Stimulated activated CD4-positive, alpha-beta T cell treated with anti-CD3 and anti-CD28 coated beads, Interleukin-12 subunit alpha, Interleukin-12 subunit beta, amount 100 ng/mL, for 48 hours (primary cell): ENCODE measurements around the gene WTAP.
A peak's percentile ranks its signal among the peaks of the same experiment; 100 is the strongest.
"Not testable (repeated sequence)": the region's sequence is repeated elsewhere in the genome, so short reads cannot be mapped to it uniquely, and the experiment has no call there.

ENCODE experiments used
- DNase-seq, 3 donors: peaks; one replicate each; pipeline ENCODE4 v3.0.0-alpha.2; 2020; ENCODE audit warnings: low read depth in 2 of 3, low spot score in 1 of 3

WTAP gene

DNA sequence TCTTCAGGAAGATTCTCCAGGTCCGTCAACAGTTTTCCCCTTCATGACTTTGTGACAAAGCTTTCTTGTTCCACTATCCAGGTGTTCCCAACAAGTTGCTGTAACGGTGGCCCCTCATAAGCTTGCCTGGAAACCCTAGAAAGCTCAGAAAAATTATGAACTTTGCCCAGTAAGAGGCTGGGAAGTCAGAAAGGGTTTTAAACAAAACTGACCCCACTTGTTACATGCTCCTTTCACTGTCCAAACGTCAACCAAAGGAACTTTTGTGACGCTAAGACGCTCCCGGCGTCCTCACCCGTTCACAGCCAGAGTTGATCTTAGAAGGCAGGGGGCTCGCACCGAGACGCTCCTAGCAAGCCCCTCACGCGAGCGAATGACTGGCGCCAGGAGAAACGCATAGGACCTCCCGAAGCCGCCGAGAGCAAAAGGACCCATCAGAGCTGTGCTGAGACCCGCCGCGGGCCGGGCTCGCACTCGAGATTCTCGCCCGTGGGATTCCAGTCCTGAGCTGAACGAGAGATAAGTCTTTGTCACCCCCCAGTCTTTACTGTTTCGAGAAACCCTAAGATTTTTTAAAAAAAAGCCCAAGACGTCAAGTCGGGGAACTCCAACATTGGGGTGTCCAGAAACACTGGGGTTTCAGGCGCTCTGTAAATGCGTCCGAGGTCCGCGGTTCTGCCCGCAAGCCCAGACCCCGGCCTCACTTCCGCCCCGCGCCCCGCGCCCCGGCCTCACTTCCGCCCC is 34.0 kb downstream of the WTAP start:
- peak in 2 of 3 donors; percentile 15 to 60 for DNase-seq

GRCh38 chr6:159761873-159762680 is 34.8 kb downstream of the WTAP start, which contains the start of gene ACAT2:
Gene ACAT2 (plus strand): TSS chr6:159762045. CDS start chr6:159762088, 43 bp downstream.
- DNase-seq, result peak; percentile 84 to 92 (median 90)

DNA sequence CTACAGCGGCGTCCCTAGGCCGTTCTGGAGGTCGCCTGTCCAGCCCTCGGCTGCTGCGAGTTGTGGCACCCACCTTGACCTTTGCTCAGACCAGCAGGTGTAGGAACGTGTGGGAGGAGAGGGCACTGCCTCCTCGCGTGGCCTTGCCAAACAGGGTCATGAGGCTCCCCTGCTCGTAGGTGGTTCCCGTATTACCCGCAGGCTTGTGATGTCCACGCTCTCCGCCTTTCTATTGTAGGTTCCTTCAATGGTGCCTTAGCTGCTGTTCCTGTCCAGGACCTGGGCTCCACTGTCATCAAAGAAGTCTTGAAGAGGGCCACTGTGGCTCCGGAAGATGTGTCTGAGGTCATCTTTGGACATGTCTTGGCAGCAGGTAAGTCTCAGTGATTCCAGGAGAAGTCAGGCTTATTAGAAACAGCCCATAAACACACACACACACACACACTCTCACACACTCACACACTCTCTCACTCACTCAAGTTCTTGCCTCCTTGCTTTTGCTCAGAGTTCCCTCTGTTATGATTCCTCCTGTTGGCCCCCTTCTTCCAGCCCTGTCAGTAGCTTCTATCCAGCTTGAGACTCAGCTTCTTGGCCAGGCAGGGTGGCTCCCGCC is 35.5 kb downstream of the WTAP start:
- no peak for DNase-seq

GRCh38 chr6:159766906-159767305 is 39.6 kb downstream of the WTAP start:
- DNase-seq, result no peak

DNA sequence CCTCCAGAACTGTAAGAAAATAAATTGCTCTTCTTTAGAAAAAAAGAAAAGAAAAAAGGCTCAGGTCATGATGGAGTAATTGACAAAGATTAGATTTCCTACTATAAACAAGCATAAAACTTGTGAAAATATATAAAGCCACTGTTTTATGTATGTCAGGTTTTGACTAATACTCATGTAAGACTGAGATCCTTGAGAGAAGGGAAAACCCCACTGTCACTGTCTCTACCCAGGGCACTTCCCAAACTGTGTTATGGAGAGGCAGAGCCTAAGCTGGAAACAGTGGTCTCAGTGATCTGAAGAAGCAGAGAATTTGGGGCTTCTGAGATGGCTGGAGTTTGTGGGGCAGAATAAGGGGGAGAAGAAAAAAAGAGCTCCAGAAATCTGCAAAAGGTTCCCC is 42.2 kb downstream of the WTAP start:
- DNase-seq, result no peak

GRCh38 chr6:159772196-159772595 is 44.9 kb downstream of the WTAP start:
- DNase-seq, result no peak

GRCh38 chr6:159777240-159777904 is 50.1 kb downstream of the WTAP start:
- DNase-seq, result no peak

GRCh38 chr6:159778131-159778530 is 50.8 kb downstream of the WTAP start:
- no peak for DNase-seq

DNA sequence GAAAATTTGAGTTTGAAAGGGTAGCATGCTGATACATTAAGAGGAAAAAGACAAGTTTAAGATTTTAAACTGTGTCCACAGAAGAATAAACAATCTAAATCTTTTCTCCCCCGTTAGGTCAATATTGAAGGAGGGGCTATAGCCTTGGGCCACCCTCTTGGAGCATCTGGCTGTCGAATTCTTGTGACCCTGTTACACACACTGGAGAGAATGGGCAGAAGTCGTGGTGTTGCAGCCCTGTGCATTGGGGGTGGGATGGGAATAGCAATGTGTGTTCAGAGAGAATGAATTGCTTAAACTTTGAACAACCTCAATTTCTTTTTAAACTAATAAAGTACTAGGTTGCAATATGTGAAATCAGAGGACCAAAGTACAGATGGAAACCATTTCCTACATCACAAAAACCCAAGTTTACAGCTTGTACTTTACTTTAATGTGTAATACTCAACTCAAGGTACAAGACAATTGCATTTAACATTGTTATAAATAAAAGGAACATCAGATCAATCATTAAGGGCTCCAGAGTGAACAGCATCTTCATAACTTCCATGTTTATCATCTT is 51.3 kb downstream of the WTAP start:
- no peak for DNase-seq

- DNase-seq, result no peak
Observed at GRCh38 chr6:159788276-159788675, 61.0 kb downstream of the WTAP start.

DNA sequence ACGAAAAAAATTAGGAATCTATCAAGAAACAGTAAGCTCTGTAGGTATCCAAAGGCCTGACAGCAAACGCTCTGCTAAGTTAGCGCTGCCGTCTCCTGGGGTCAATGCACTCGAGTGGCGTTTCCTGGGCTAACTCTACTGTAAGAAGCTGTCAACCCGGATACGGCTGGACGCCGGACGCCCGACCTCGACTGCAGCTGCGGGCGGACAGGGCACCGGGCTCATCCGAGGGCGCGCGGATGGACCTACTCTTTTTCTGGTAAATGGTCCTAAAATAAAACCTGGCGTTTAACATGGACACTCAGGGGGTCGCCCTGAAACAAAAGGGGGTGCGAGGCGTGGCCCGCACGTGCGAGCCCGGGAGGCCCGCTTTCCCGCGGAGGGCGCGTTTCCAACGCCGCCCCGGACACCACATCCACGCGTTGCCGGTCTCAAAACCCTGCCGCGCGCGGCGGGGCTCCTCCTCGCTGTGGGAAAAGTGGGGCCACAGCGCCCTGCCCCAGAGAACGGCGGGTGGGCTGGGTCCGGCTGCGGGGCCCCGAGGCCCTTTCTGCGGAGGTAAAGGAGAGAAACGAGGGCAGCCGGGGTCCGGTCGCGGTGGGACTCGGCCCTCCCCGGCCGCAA is 61.6 kb downstream of the WTAP start:
- DNase-seq, result peak in 1 of 3 donors; percentile 19

DNA sequence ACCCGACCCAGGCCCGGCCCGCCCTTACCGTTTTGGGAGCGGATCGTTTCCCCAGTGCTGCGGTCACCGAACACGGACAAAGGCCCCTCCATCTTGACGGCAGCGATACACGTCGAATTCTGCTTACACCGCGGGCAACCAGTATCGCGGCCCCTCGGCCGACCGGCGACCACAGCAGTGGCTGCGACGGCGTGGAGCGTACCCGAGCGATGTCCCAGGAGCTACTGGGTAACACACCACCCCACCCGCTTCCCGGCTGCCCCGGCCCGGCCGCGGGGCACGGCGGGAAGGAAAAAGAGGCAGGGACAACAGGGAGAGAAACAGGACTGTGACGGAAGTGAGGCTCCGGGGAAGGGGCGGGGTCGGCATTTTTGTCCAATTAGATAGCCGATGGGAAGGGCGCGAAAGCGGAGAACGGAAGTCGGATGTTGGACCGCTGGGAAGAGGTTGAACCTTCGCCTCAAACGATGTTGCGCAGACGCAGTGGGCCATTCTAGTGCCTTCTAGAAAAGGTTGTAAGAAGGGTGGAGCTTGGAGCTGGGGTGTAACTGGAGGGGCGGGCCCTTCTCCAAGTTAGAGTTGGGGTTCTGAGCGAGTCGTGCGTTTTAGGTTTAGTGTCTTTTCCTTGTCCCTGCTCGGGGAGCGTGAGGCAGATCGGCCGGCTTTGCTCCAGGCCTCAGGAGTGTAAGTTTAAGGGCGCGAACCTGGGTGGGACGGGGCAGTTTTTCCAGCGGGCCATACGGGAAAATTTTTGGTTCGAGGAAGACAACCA is 62.3 kb downstream of the WTAP start, which contains the start of gene TCP1:
Gene TCP1 (minus strand): TSS at position 226 of the 772 bp plus-strand sequence. CDS start 134 bp downstream, at position 92.
- peak; percentile 97 to 99 (median 99) for DNase-seq

DNA sequence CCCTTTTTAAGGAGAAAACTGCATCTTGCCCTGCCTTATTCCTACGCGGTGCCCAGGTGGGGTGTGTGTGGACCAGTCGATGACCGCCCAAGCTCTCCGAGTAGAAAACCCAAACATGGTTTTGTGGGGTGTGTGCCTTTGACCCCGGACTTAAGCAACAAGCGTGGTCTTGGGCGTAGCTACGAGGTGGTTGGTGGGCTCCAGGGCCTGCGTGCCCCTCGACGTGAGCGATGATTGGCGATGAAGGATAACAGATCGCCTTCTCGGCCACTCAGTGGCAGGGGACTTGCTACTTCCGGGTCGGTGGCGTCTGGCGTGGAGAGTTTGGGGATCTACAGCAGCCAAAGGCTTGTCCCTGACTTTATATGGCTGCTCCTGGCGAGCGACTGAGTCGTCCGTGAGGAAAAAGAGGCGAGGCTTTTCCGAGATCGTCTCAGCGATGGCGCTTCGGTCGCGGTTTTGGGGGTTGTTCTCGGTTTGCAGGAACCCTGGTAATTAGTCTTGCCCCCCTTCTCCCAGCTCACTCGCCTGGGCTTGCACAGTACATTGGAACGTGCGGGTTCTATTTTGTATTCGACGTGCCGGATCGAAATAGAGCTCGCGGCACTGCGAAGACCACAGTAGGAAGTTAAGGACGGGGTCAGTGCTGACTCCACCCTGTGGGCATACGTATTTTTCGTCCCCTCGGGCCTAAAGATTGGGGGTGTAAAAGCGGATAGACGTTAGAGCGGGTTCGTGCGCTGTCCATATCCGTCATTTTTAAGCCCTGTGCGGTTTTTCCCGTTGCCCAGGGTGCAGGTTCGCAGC is 63.0 kb downstream of the WTAP start, which contains the start of gene MRPL18:
Gene MRPL18 (plus strand): TSS at position 319 of the 807 bp plus-strand sequence. CDS start 121 bp downstream, at position 440.
- peak; percentile 73 to 86 (median 84) for DNase-seq

DNA sequence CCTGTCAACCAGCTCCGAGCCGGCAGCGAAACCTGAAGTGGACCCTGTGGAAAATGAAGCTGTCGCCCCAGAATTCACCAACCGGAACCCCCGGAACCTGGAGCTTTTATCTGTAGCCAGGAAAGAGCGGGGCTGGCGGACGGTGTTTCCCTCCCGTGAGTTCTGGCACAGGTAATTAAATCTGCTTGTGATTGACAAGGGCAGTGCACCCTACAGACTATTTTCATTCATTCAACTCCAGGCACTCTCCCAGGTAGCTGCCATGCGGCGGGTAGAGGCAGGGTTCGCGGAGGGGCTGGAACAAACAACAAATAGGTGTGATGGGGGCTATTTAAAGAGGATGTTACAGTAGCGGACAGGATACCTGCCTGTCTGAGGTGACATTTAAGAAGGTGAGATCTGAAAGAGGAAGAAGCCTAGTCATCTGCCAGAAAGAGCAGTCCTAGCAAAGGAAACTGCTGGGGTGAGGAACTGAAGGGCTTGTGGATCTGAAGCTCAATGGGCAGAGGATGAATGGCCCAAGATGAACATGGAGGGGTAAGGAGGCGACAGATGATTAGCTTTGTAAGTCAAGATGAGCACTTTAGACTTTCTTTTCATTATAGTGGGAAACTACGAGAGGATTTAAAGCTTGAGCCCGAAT is 63.8 kb downstream of the WTAP start:
- no peak for DNase-seq

GRCh38 chr6:159794976-159795375 is 67.7 kb downstream of the WTAP start:
- DNase-seq, result not testable (repeated sequence)

DNA sequence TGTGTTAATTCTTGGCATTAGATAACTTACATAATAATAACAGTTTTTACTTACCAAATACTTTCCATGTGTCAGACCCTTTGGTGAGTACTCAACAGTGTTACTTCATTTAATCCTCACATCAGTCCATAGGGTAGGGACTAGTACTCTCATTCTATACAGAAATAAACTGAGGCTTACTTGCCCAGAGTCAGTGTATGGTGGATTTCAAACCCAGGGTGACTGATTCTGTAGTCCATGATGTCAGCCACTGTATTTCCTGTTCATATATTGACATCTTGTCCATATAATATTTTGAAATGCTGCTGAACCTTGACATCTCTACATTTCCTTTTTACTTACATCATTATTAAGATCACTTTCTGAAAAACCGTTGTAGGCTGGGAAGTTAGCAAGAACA is 70.2 kb downstream of the WTAP start:
- no peak for DNase-seq

- DNase-seq, result no peak
Observed at GRCh38 chr6:159800141-159800865, 73.0 kb downstream of the WTAP start, which contains the start of gene PNLDC1. Gene PNLDC1 (plus strand): TSS chr6:159800276. CDS start chr6:159800308, 32 bp downstream.
